Skin epidermis (tissue), 12 donors: ENCODE measurements around the gene MPPED1.
A peak's percentile ranks its signal among the peaks of the same experiment; 100 is the strongest.

Source experiments
- H3K27ac ChIP-seq, 21 experiments: fragments of 200-600 bp; sonication (generic) in 11 of 21; one replicate each; pipeline ENCODE4 v1.5.0; 2020; ENCODE audit warnings: mild to moderate bottlenecking in 3 of 21, inconsistent platforms in 2 of 21, moderate library complexity in 2 of 21
- H3K4me3 ChIP-seq, 7 experiments: fragments of 200-600 bp; sonication (generic) in 2 of 7; one replicate each; pipeline ENCODE4 v1.5.0; 2020; ENCODE audit warnings: inconsistent platforms in 2 of 7, mild to moderate bottlenecking in 2 of 7, moderate library complexity in 1 of 7

The MPPED1 gene

GRCh38 chr22:43467216-43467940 is 55.6 kb downstream of the MPPED1 start:
- H3K27ac ChIP-seq: no peak overlapping the region

GRCh38 chr22:43470253-43470652 is 58.4 kb downstream of the MPPED1 start:
- H3K4me3 ChIP-seq: no peak overlapping the region
- no peak overlapping the region for H3K27ac ChIP-seq

More at GRCh38 chr22:43467216-43467940, 55.6 kb downstream of the MPPED1 start:
- H3K4me3 ChIP-seq: no peak overlapping the region

GRCh38 chr22:43470941-43471585 is 59.2 kb downstream of the MPPED1 start:
- H3K4me3 ChIP-seq: no peak overlapping the region
- H3K27ac ChIP-seq: no peak overlapping the region

- no peak overlapping the region for H3K4me3 ChIP-seq
- no peak overlapping the region for H3K27ac ChIP-seq
Observed at GRCh38 chr22:43471606-43472135, 59.9 kb downstream of the MPPED1 start.

GRCh38 chr22:43473031-43473430 is 61.2 kb downstream of the MPPED1 start:
- no peak overlapping the region for H3K27ac ChIP-seq

GRCh38 chr22:43473441-43473840 is 61.6 kb downstream of the MPPED1 start:
- H3K4me3 ChIP-seq: no peak overlapping the region

More at GRCh38 chr22:43473031-43473430, 61.2 kb downstream of the MPPED1 start:
- no peak overlapping the region for H3K4me3 ChIP-seq

GRCh38 chr22:43474161-43475101 is 62.6 kb downstream of the MPPED1 start:
- no peak overlapping the region for H3K27ac ChIP-seq
- no peak overlapping the region for H3K4me3 ChIP-seq

More at GRCh38 chr22:43473441-43473840, 61.6 kb downstream of the MPPED1 start:
- H3K27ac ChIP-seq: no peak overlapping the region

GRCh38 chr22:43475549-43476076 is 63.8 kb downstream of the MPPED1 start:
- Histone ChIP-seq H3K4me3 (no peak overlapping the region), H3K27ac (no peak overlapping the region)

- Histone ChIP-seq H3K4me3 (no peak overlapping the region), H3K27ac (no peak overlapping the region)
Observed at GRCh38 chr22:43476341-43476740, 64.5 kb downstream of the MPPED1 start.

- Histone ChIP-seq H3K27ac (no peak overlapping the region), H3K4me3 (no peak overlapping the region)
Observed at GRCh38 chr22:43476751-43477725, 65.2 kb downstream of the MPPED1 start.

GRCh38 chr22:43477966-43478365 is 66.2 kb downstream of the MPPED1 start:
- H3K4me3 ChIP-seq: no peak overlapping the region
- H3K27ac ChIP-seq: no peak overlapping the region

GRCh38 chr22:43478621-43479300 is 66.9 kb downstream of the MPPED1 start:
- no peak overlapping the region for H3K4me3 ChIP-seq
- H3K27ac ChIP-seq: no peak overlapping the region

- no peak overlapping the region for H3K4me3 ChIP-seq
- no peak overlapping the region for H3K27ac ChIP-seq
Observed at GRCh38 chr22:43479301-43479950, 67.6 kb downstream of the MPPED1 start.

GRCh38 chr22:43479962-43480361 is 68.1 kb downstream of the MPPED1 start:
- H3K27ac ChIP-seq: no peak overlapping the region
- H3K4me3 ChIP-seq: no peak overlapping the region

- Histone ChIP-seq H3K4me3 (no peak overlapping the region), H3K27ac (peak overlapping the region in 1 of 21 experiments; percentile 7)
Observed at GRCh38 chr22:43481568-43482317, 69.9 kb downstream of the MPPED1 start.

GRCh38 chr22:43482318-43482625 is 70.5 kb downstream of the MPPED1 start:
- H3K27ac ChIP-seq: no peak overlapping the region
- H3K4me3 ChIP-seq: no peak overlapping the region

GRCh38 chr22:43483266-43483665 is 71.5 kb downstream of the MPPED1 start:
- H3K4me3 ChIP-seq: no peak overlapping the region
- H3K27ac ChIP-seq: no peak overlapping the region
